ENCODE data around the gene DEPDC4. TPM values are rescaled to one million over a fixed set of nuclear protein-coding genes. Genes with fewer than 3 reads are reported as not detected.
A peak's percentile ranks its signal among the peaks of the same experiment; 100 is the strongest.

DEPDC4 gene
- total RNA-seq, 1 experiment from 2014 or later = 1.9 TPM

DNA sequence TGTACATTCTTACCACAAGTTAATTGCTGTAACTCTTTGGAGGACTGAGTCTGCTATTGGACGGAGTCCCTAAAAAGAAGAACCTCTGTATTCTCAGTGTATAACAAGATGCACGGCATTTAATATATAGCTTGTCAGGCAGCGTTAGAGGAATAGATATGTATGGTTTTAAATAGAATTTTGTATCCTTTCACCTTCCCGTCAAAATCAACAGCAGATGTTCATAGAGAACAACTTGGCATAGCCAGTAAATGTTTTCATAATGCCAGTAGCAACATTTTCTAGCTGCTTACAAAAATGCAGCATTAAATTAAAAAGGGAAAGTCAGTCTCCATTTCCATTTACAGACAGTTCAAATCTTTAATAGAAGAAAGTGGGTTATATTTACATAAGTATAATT is 6.9 kb upstream of the DEPDC4 start:
- H3K36me3 Mint-ChIP-seq (ENCODE audit: insufficient read depth, unreplicated experiment) = peaks cover 4% of the 10 kb centered on the region
- TF ChIP-seq CTCF (IDR thresholded peaks at IDR 0.05; ENCODE audit: unreplicated experiment) = no peak
- no TSS peak for BruUV-seq (replicated peaks)
- no peaks in the 10 kb centered on the region for H3K9me3 Mint-ChIP-seq (ENCODE audit: low read depth, unreplicated experiment)
- peaks cover 18% of the 10 kb centered on the region for H3K4me1 Mint-ChIP-seq (ENCODE audit: low read depth, unreplicated experiment)
- no peak overlapping the region for H3K27ac Mint-ChIP-seq (ENCODE audit: unreplicated experiment)
- H3K4me3 Mint-ChIP-seq (ENCODE audit: low read depth, unreplicated experiment) = no peak overlapping the region
- intact Hi-C loops (cut with micrococcal nuclease; ENCODE audit: unreplicated experiment) = no loop called here
- CTCF ChIA-PET = interaction anchor here (0.5 kb wide), 1 partner anchor 1621 kb away, joined by 4 read pairs; no protein-coding TSS in a partner anchor
- no peak for DNase-seq
- H3K27me3 Mint-ChIP-seq (ENCODE audit: unreplicated experiment) = no peaks in the 10 kb centered on the region

GRCh38 chr12:100268835-100269564 is 2.1 kb upstream of the DEPDC4 start:
- CTCF ChIA-PET = interaction anchor here (3.4 kb wide), 1 partner anchor 34 kb away, joined by 22 read pairs; no protein-coding TSS in a partner anchor
- Mint-ChIP-seq H3K9me3 (ENCODE audit: low read depth, unreplicated experiment) (no peaks in the 10 kb centered on the region), H3K27me3 (ENCODE audit: unreplicated experiment) (no peaks in the 10 kb centered on the region), H3K4me1 (ENCODE audit: low read depth, unreplicated experiment) (peaks cover 22% of the 10 kb centered on the region), H3K27ac (ENCODE audit: unreplicated experiment) (peak overlapping the region; percentile 48), H3K36me3 (ENCODE audit: insufficient read depth, unreplicated experiment) (peaks cover 30% of the 10 kb centered on the region), H3K4me3 (ENCODE audit: low read depth, unreplicated experiment) (peak overlapping the region; percentile 94)
- BruUV-seq (replicated peaks) = no TSS peak
- DNase-seq = no peak
- intact Hi-C loops (cut with micrococcal nuclease; ENCODE audit: unreplicated experiment) = no loop called here
- no peak for TF ChIP-seq CTCF (IDR thresholded peaks at IDR 0.05; ENCODE audit: unreplicated experiment)

- Mint-ChIP-seq H3K27ac (ENCODE audit: unreplicated experiment) (peak overlapping the region; percentile 48), H3K4me3 (ENCODE audit: low read depth, unreplicated experiment) (peak overlapping the region; percentile 94), H3K9me3 (ENCODE audit: low read depth, unreplicated experiment) (no peaks in the 10 kb centered on the region), H3K36me3 (ENCODE audit: insufficient read depth, unreplicated experiment) (peaks cover 30% of the 10 kb centered on the region), H3K4me1 (ENCODE audit: low read depth, unreplicated experiment) (peaks cover 12% of the 10 kb centered on the region), H3K27me3 (ENCODE audit: unreplicated experiment) (no peaks in the 10 kb centered on the region)
- DNase-seq = no peak
- intact Hi-C loops (cut with micrococcal nuclease; ENCODE audit: unreplicated experiment) = no loop called here
- CTCF ChIA-PET = interaction anchor here (0.6 to 3.4 kb wide), 9 partner anchors 11 to 1752 kb away, joined by 3 to 22 read pairs (median 5); partner anchors contain the start of genes ACTR6 and TMPO
- BruUV-seq (replicated peaks) = no TSS peak
- TF ChIP-seq CTCF (IDR thresholded peaks at IDR 0.05; ENCODE audit: unreplicated experiment) = no peak
Measured at GRCh38 chr12:100267603-100268281, 863 bp upstream of the DEPDC4 start.

GRCh38 chr12:100266585-100266834 is 369 bp downstream of the DEPDC4 start:
- no peak for TF ChIP-seq CTCF (IDR thresholded peaks at IDR 0.05; ENCODE audit: unreplicated experiment)
- Mint-ChIP-seq H3K9me3 (ENCODE audit: low read depth, unreplicated experiment) (no peaks in the 10 kb centered on the region), H3K36me3 (ENCODE audit: insufficient read depth, unreplicated experiment) (peaks cover 30% of the 10 kb centered on the region), H3K4me3 (ENCODE audit: low read depth, unreplicated experiment) (peak overlapping the region; percentile 94), H3K27ac (ENCODE audit: unreplicated experiment) (peak overlapping the region; percentile 48), H3K4me1 (ENCODE audit: low read depth, unreplicated experiment) (peaks cover 12% of the 10 kb centered on the region), H3K27me3 (ENCODE audit: unreplicated experiment) (no peaks in the 10 kb centered on the region)
- BruUV-seq (replicated peaks) = no TSS peak
- DNase-seq = peak; percentile 97
- intact Hi-C loops (cut with micrococcal nuclease; ENCODE audit: unreplicated experiment) = no loop called here
- CTCF ChIA-PET = interaction anchor here (0.5 to 3.4 kb wide), 6 partner anchors 9 to 76 kb away, joined by 3 to 22 read pairs (median 7); no protein-coding TSS in a partner anchor
